Lower leg skin (tissue), 3 donors: ENCODE data around the gene GPALPP1.

ENCODE experiments used
- CTCF ChIP-seq, 3 donors: fragments of 450-650 bp; IDR thresholded peaks; one replicate each; pipeline ENCODE4 v1.5.1; 2016; ENCODE audit warnings: antibody characterized with exemption in 3 of 3, mild to moderate bottlenecking in 3 of 3, moderate library complexity in 2 of 3
- POLR2A ChIP-seq, 2 donors: fragments of 450-650 bp; IDR thresholded peaks; one replicate each; pipeline ENCODE4 v1.6.1; 2016 to 2017; ENCODE audit warnings: antibody characterized with exemption in 2 of 2, mild to moderate bottlenecking in 1 of 2, moderate library complexity in 1 of 2

GRCh38 chr13:45049478-45049877, 60.1 kb downstream of the GPALPP1 start:
- TF ChIP-seq POLR2A (IDR thresholded peaks at IDR 0.05): no peak
- no peak for TF ChIP-seq CTCF (IDR thresholded peaks at IDR 0.05)
